ENCODE measurements around the gene ABCG4.
A peak's percentile ranks its signal among the peaks of the same experiment; 100 is the strongest.
"Not testable (repeated sequence)": the region's sequence is repeated elsewhere in the genome, so short reads cannot be mapped to it uniquely, and the experiment has no call there.

The ABCG4 gene

GRCh38 chr11:119149018-119149785 is at the start of gene ABCG4:
ABCG4 (plus strand) TSS chr11:119149052; CDS start chr11:119149966, 914 bp downstream.
- in situ Hi-C loops (cut with HindIII; ENCODE audit: low pct_ligation_motif_present, low pct_unique_long_range_greater_than_20kb, low sequenced_read_pairs): no loop called here
- no peak for DNase-seq

- no peak for DNase-seq
- in situ Hi-C loops (cut with HindIII; ENCODE audit: low pct_ligation_motif_present, low pct_unique_long_range_greater_than_20kb, low sequenced_read_pairs): no loop called here
These were observed 49.1 kb upstream of the ABCG4 start for GRCh38 chr11:119099711-119100110.

GRCh38 chr11:119100246-119100970 is 48.4 kb upstream of the ABCG4 start:
- DNase-seq: peak; percentile 52
- in situ Hi-C loops (cut with HindIII; ENCODE audit: low pct_ligation_motif_present, low pct_unique_long_range_greater_than_20kb, low sequenced_read_pairs): no loop called here

DNA sequence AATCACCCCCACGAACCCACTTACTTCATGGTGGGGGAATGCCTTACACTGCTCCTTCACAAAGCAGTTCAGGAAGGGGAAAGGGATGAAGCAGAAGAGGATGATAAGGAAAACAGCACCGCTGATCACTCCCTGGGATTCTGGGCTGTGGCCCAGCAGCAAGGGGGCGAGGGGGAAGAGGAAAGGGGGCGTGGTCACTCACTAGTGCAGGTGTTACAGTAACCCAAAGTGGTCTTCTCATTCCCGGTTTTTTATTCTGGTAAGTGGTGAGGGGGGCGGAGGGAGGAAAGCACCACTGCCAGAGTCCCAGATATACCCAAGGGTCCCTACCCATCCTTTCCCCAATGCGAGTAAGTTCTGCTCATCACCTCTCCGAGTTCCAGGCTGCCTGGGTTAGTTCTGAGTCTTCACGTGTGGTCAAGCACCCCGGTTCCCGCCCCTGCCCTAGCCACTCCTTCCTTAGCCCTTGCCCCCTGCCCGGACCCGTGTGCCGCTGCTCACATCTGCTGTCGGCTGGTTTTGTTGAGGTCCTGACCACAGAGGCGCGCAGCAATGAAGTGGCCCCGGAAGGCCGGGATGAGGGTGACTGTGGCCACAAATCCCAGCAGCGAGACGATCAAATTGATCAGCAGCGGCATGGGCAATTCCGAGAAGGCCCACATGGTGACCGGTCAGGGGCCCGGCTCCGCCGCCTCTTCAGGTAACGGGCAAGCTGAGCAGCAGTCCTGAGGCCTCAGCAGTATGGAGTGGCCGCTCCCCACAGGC is 47.7 kb upstream of the ABCG4 start:
- DNase-seq: peak; percentile 38

DNA sequence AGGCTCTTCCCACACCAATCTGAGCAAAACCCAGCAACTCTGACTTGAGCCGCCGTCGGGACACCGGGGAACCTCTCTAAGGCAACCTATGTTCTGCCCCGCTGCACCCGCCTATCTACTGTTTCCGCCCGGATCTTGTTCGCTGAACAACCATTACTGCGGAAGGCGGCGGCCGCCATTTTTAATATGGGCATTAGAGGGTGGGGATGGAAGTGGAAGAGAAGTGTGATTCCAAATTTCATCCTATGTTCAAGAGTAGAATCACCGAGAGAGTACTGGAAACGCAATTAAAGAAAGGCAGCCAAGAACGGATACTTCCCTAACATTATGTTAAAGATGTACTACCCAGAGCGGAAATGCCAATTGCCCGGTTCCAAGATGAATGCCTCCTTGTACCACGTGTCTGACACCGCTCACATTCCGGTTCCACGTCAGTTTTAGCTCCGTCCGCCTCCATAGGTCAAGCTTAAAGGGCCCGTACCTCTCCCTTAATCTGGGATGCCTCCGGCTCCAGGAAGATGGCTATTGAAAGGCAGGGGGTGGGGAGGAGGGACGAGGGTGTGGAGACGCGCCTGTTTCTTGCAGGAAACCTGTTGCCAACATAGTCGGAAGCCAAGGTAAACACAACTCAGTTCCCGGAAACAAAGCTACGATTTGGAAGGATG is 47.0 kb upstream of the ABCG4 start, which contains the start of gene DPAGT1:
Gene DPAGT1, minus strand, starts transcription at position 95 of the 665 bp plus-strand sequence. CDS start 198 bp downstream, outside the sequence.
- in situ Hi-C loops (cut with HindIII; ENCODE audit: low pct_ligation_motif_present, low pct_unique_long_range_greater_than_20kb, low sequenced_read_pairs): no loop called here
- DNase-seq: peak; percentile 95

More for the DNA sequence above, 47.7 kb upstream of the ABCG4 start:
- in situ Hi-C loops (cut with HindIII; ENCODE audit: low pct_ligation_motif_present, low pct_unique_long_range_greater_than_20kb, low sequenced_read_pairs): no loop called here

- DNase-seq; in situ Hi-C loops (cut with HindIII; ENCODE audit: low pct_ligation_motif_present, low pct_unique_long_range_greater_than_20kb, low sequenced_read_pairs): not testable (repeated sequence)
These were observed 45.6 kb upstream of the ABCG4 start for GRCh38 chr11:119103161-119103664.

GRCh38 chr11:119103793-119104192 is 45.1 kb upstream of the ABCG4 start:
- DNase-seq: no peak
- in situ Hi-C loops (cut with HindIII; ENCODE audit: low pct_ligation_motif_present, low pct_unique_long_range_greater_than_20kb, low sequenced_read_pairs): no loop called here

- in situ Hi-C loops (cut with HindIII; ENCODE audit: low pct_ligation_motif_present, low pct_unique_long_range_greater_than_20kb, low sequenced_read_pairs): no loop called here
- DNase-seq: peak; percentile 89
These were observed 42.0 kb upstream of the ABCG4 start, which contains the start of gene C2CD2L for GRCh38 chr11:119106564-119107537. C2CD2L (plus strand) TSS chr11:119107344; CDS start chr11:119107742, 398 bp downstream.

- no peak for DNase-seq
- in situ Hi-C loops (cut with HindIII; ENCODE audit: low pct_ligation_motif_present, low pct_unique_long_range_greater_than_20kb, low sequenced_read_pairs): no loop called here
These were observed 41.2 kb upstream of the ABCG4 start for GRCh38 chr11:119107538-119108145.

- peak; percentile 41 for DNase-seq
- in situ Hi-C loops (cut with HindIII; ENCODE audit: low pct_ligation_motif_present, low pct_unique_long_range_greater_than_20kb, low sequenced_read_pairs): no loop called here
These were observed 40.6 kb upstream of the ABCG4 start for GRCh38 chr11:119108146-119108856.

DNA sequence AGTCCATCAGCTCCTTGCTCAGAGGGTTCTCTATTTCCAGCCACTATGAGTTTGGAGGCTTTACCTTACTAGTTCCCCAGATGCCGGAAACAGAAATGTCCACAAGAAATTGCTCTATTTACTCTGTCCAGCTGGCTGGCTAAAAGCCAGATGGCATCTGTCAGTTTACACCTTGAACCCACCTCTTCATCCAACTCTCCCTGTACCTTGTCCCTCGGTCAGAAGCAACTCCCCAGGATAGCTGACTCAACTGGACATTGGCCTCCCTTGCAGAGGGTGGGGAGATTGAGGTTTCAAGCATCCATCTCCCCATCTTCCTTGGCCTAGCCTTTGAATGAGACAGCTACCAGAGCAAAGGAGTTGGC is 40.0 kb upstream of the ABCG4 start:
- no peak for DNase-seq
- in situ Hi-C loops (cut with HindIII; ENCODE audit: low pct_ligation_motif_present, low pct_unique_long_range_greater_than_20kb, low sequenced_read_pairs): no loop called here

GRCh38 chr11:119109843-119110242 is 39.0 kb upstream of the ABCG4 start:
- in situ Hi-C loops (cut with HindIII; ENCODE audit: low pct_ligation_motif_present, low pct_unique_long_range_greater_than_20kb, low sequenced_read_pairs): no loop called here
- no peak for DNase-seq

DNA sequence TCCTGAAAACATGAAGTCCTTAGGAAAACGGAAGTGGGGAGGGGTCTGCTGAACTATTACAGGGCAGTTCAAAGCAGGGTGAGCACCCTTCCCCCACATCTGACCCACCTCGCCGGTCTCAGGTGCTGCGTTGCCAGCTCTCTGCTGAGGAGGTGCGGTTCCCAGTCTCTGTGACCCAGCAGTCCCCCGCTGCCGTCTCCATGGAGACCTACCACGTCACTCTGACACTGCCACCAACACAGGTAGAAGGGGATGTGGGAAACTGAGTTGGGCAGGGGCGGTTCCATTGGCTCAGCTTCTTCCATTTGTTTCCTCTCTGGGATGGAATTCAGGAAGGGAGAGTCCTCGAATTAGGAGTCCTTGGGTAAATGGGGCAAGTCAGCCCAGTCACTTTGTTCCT is 38.4 kb upstream of the ABCG4 start:
- in situ Hi-C loops (cut with HindIII; ENCODE audit: low pct_ligation_motif_present, low pct_unique_long_range_greater_than_20kb, low sequenced_read_pairs): no loop called here
- no peak for DNase-seq

DNA sequence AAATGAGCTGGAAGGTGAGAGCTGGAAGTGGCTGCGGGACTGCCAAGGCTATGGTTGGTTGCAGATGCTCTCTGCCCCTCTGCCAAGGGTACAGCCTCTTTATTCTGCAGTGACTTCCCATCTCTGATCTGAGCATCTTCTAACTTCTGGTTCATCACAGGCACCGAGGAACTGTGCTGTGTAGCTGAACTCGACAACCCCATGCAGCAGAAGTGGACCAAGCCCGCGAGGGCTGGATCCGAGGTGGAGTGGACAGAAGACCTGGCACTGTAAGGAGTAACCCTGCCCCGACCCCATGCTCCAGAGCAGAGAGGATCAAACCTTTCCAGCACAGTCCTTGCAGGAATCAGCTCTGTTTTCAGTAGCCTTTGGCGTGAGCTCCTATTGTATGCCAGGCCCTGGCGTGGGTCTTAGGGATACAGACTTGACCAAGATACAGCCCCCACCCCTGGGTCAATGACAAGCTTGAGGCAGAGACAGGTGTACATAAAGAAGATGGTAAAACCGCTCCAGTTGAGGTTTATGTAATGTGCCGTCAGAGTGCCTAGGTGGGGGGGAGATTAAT is 37.4 kb upstream of the ABCG4 start:
- in situ Hi-C loops (cut with HindIII; ENCODE audit: low pct_ligation_motif_present, low pct_unique_long_range_greater_than_20kb, low sequenced_read_pairs): no loop called here

GRCh38 chr11:119112314-119113020 is 36.4 kb upstream of the ABCG4 start:
- in situ Hi-C loops (cut with HindIII; ENCODE audit: low pct_ligation_motif_present, low pct_unique_long_range_greater_than_20kb, low sequenced_read_pairs): no loop called here
- DNase-seq: no peak

More for the DNA sequence above, 37.4 kb upstream of the ABCG4 start:
- DNase-seq: no peak

Measured in ACHN (cell line).